Midbrain (tissue), 1 donor: ENCODE measurements around the gene CCDC144A.
"Not testable (repeated sequence)": the region's sequence is repeated elsewhere in the genome, so short reads cannot be mapped to it uniquely, and the experiment has no call there.

Experiments
- DNase-seq: peaks from one replicate; lab custom pipeline; 2025; lab: John Stamatoyannopoulos, UW

The CCDC144A gene

GRCh38 chr17:16689731-16690281 is at the start of gene CCDC144A:
TSS of gene CCDC144A (plus strand) at chr17:16690241. CDS start at chr17:16690401, 160 bp downstream.
- not testable (repeated sequence) for DNase-seq

- DNase-seq, result no peak
Observed at GRCh38 chr17:16649585-16649984, 40.5 kb upstream of the CCDC144A start.

DNA sequence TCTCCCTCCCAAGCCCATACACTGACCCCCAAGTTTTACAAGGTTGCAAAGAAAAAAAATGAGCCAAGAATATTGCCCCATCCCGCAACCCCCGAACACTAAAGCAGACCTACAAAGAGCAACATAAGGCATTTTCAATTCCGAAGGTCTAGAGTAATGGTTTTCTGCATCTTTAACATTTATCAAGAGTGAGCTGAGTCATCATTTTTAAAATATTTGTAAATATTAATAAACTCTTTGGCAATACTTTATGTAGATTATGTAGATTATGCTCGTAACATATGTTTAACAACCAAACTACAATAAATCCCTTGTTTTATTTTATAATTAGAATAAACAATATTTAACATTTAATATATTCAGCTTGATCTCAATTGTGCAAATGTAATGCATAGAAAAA is 37.8 kb upstream of the CCDC144A start:
- no peak for DNase-seq

- DNase-seq, result peak; percentile 53
Observed at GRCh38 chr17:16652847-16653366, 37.1 kb upstream of the CCDC144A start.

GRCh38 chr17:16653367-16654041 is 36.5 kb upstream of the CCDC144A start, which contains the start of gene ZNF624:
TSS of gene ZNF624 (minus strand) at chr17:16653850.
- peak; percentile 94 for DNase-seq

GRCh38 chr17:16661217-16661616 is 28.8 kb upstream of the CCDC144A start:
- DNase-seq, result no peak

GRCh38 chr17:16662936-16663335 is 27.1 kb upstream of the CCDC144A start:
- DNase-seq, result no peak

GRCh38 chr17:16666553-16666906 is 23.5 kb upstream of the CCDC144A start:
- not testable (repeated sequence) for DNase-seq

GRCh38 chr17:16666907-16667636 is 23.0 kb upstream of the CCDC144A start:
- DNase-seq, result peak; percentile 53

- DNase-seq, result no peak
Observed at GRCh38 chr17:16676676-16677268, 13.3 kb upstream of the CCDC144A start.

GRCh38 chr17:16683290-16684138 is 6.5 kb upstream of the CCDC144A start:
- DNase-seq, result not testable (repeated sequence)

DNA sequence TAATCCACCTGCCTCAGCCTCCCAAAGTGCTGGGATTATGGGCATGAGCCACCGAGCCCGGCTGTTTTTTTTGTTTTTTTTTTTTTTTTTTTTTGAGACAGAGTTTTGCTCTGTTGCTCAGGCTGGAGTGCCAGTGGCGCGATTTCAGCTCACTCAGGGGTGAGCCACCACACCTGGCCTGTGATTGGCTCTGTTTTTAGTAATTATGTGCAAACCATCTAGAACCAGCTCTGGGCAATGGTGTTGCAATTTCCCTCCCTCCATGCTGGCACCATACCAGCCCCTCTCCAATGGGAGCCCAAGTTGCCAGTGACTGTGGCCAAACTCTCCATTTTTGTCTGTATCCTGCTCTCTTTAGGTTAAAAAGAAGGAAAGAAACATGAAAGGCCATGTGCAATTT is 4.0 kb upstream of the CCDC144A start:
- not testable (repeated sequence) for DNase-seq

GRCh38 chr17:16687151-16687550 is 2.9 kb upstream of the CCDC144A start:
- DNase-seq, result not testable (repeated sequence)

- DNase-seq, result not testable (repeated sequence)
Observed at GRCh38 chr17:16690447-16690846, 406 bp downstream of the CCDC144A start.

DNA sequence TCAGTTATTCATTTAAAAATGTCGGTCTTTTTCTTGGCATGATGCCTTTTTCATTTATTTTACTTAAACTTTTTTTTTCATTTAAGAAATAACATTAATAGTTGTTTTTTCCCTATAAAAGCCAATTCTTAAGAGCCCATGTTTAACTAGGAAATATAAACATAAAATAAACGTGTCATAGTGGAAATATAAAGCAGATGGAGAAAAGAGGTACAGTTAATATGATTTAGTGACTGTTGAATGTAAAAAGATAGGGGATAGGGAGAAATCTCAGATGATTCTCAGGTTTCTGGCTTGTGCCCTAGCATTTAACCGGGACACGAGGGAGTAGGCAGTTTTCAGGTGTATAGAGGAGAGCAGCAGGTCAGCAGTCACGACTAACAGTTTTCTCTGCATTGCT is 7.6 kb downstream of the CCDC144A start:
- not testable (repeated sequence) for DNase-seq

DNA sequence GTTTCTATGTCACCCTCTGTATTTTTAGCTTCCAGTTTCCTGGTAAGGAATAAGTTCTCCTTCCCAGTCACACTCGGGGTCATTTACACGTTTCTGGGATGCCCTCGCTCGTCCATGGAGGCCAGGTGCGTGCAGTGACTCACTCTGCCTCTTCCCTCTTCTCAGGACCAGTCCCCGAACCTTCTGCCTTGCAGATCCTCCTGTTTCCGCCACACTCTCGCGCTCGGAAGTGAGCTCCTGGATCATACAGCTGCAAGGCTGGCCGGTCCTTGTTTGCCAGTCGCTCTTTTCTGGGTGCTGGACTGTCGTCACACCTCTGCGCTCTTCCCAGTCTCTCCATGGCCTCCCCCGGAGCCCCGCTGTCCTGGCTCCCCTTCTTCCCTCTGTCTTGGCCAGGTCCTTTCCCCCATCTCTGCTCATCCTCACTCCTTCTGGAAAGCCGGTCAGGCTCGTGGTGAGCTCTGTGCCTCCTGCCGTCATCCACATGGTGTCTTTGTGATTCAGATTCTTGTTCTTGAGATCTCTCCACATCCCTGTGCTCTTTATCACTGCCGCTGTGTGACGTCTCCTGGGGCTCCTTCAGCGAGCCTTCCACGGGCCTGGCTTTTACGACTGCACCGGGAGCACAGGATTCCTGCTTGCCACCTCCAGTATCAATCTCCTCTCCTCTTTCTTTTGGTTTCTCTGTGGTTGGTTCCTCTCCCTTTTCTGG is 55.6 kb downstream of the CCDC144A start:
- DNase-seq, result not testable (repeated sequence)

GRCh38 chr17:16746571-16746970 is 56.5 kb downstream of the CCDC144A start:
- not testable (repeated sequence) for DNase-seq

DNA sequence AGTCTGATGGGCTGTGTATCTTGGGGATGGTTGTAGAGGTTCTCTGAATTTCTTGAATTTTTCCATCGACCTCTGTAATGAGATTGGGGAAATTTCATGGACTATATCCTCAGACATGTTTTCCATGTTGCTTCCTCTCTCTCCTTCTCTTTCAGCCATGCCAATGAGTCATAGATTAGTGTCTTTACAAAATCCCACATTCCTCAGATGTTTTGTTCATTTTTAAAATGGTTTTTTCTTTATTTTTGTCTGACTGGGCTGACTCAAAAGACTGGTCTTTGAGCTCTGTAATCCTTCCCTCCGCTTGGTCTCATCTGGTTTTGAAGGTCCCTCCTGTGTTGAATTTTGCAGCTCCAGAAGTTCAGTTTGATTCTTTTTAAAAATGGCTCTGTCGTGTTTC is 60.5 kb downstream of the CCDC144A start:
- DNase-seq, result not testable (repeated sequence)

- DNase-seq, result peak; percentile 4
Observed at GRCh38 chr17:16751224-16751923, 61.3 kb downstream of the CCDC144A start.

- not testable (repeated sequence) for DNase-seq
Observed at GRCh38 chr17:16751924-16752287, 61.9 kb downstream of the CCDC144A start.
